ENCODE results near the gene UGT2A1. TPM values are rescaled to one million over a fixed set of nuclear protein-coding genes. Genes with fewer than 3 reads are reported as not detected.

Gene UGT2A1
- total RNA-seq, 4 donors from 2014 or later, result 0.52 to 1.9 (median 1.2) TPM

DNA sequence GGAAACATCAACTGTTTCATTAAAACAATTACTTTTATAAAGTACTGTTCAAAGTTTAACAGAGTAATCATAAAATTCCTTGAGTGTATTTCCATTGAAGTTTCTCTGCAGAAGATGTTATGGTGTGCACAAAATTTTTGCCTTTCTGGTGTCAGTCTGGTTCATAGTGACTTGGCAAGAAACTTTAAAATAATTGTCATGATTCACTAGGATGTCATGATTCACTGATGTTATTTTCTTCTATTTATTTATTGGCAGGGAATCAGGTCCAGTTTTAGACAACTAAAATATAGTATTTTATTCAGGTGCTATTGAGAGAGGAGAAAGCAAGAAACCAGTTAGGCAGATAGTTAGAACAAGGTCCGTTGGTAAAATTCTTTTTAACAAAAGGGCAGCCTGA is 3.8 kb downstream of the UGT2A1 start:
- TF ChIP-seq CTCF (IDR thresholded peaks at IDR 0.05) (no peak), POLR2A (IDR thresholded peaks at IDR 0.05) (no peak)
- no peak for DNase-seq (ENCODE audit: low spot score in 2 of 2)
- 27 to 50% methylated on average over 1 of the region's 1 CpG for WGBS, 2 donors
- intact Hi-C loops (cut with DNase I; ENCODE audit: low total_unique reads), result no loop called here
- no peak overlapping the region for H3K4me3 ChIP-seq (ENCODE audit: low read depth, poor library complexity, severe bottlenecking)

GRCh38 chr4:69642961-69643360 is 10.1 kb downstream of the UGT2A1 start:
- no peak for DNase-seq (ENCODE audit: low spot score in 2 of 2)
- H3K4me3 ChIP-seq (ENCODE audit: low read depth, poor library complexity, severe bottlenecking), result no peak overlapping the region
- intact Hi-C loops (cut with DNase I; ENCODE audit: low total_unique reads), result no loop called here
- no peak for TF ChIP-seq CTCF (IDR thresholded peaks at IDR 0.05)
- no peak for TF ChIP-seq POLR2A (IDR thresholded peaks at IDR 0.05)
- 71 to 76% methylated on average over 2 of the region's 2 CpGs for WGBS, 2 donors

DNA sequence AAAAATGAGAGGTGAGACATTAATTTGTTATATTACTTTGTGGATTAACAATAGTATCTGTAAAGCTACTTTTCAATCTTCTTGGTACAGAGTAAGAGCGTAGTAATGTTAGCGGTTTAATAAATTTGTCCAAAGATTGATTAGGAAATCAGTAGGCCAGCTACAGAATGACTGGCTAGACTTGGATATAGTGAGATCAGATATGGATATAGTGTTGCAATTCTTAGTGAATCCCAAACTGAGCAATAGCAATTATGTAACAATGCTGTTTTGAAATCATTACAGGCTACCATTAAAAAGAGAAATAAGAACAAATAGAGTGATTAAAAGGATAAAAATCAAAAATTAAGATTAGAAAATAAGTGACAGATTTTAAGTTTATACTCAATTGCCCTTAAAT is 12.8 kb downstream of the UGT2A1 start:
- DNase-seq (ENCODE audit: low spot score in 2 of 2), result no peak
- intact Hi-C loops (cut with DNase I; ENCODE audit: low total_unique reads), result no loop called here
- WGBS, 2 donors, result 77 to 91% methylated on average over 2 of the region's 2 CpGs
- no peak overlapping the region for H3K4me3 ChIP-seq (ENCODE audit: low read depth, poor library complexity, severe bottlenecking)
- no peak for TF ChIP-seq POLR2A (IDR thresholded peaks at IDR 0.05)
- no peak for TF ChIP-seq CTCF (IDR thresholded peaks at IDR 0.05)

- TF ChIP-seq POLR2A (IDR thresholded peaks at IDR 0.05), result no peak
- no peak for TF ChIP-seq CTCF (IDR thresholded peaks at IDR 0.05)
- no peak for DNase-seq (ENCODE audit: low spot score in 2 of 2)
- intact Hi-C loops (cut with DNase I; ENCODE audit: low total_unique reads), result no loop called here
- no peak within 1 kb of the TSS for H3K4me3 ChIP-seq (ENCODE audit: low read depth, poor library complexity, severe bottlenecking)
- WGBS, 2 donors, result 79 to 84% methylated on average over 3 of the region's 3 CpGs
Measured at GRCh38 chr4:69639542-69639941, 13.5 kb downstream of the UGT2A1 start, which contains the start of gene UGT2A2. Gene UGT2A2, minus strand, starts transcription at chr4:69639642. Its CDS starts 2 bp downstream, at chr4:69639640.

- no peak overlapping the region for H3K4me3 ChIP-seq (ENCODE audit: low read depth, poor library complexity, severe bottlenecking)
- 75 to 76% methylated on average over 6 of the region's 6 CpGs for WGBS, 2 donors
- TF ChIP-seq CTCF (IDR thresholded peaks at IDR 0.05) (no peak), POLR2A (IDR thresholded peaks at IDR 0.05) (no peak)
- no peak for DNase-seq (ENCODE audit: low spot score in 2 of 2)
- intact Hi-C loops (cut with DNase I; ENCODE audit: low total_unique reads), result no loop called here
Measured at GRCh38 chr4:69617083-69617694, 35.9 kb downstream of the UGT2A1 start.

DNA sequence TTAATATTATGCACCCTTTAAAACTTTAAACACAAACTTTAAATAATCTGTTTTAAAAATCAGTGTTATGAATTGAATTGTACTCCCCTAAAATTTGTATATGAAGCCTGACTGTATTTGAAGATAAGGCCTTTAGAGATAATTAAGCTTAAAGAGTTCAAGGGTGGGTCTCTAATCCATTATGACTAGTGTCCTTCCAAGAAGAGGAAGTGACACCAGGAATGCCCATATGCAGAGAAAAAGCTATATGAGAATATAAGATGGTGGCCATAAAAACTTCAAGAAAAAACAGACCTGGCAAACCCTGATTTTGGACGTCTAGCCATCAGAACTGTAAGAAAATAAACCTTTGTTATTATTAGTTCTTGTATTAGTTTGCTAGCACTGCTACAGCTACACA is 42.6 kb downstream of the UGT2A1 start:
- DNase-seq (ENCODE audit: low spot score in 2 of 2), result no peak
- TF ChIP-seq CTCF (IDR thresholded peaks at IDR 0.05), result no peak
- TF ChIP-seq POLR2A (IDR thresholded peaks at IDR 0.05), result no peak
- intact Hi-C loops (cut with DNase I; ENCODE audit: low total_unique reads), result no loop called here
- 65 to 67% methylated on average over 1 of the region's 1 CpG for WGBS, 2 donors
- no peak overlapping the region for H3K4me3 ChIP-seq (ENCODE audit: low read depth, poor library complexity, severe bottlenecking)
